Measurements from ENCODE around the gene SCT. TPM values are rescaled to one million over a fixed set of nuclear protein-coding genes. Genes with fewer than 3 reads are reported as not detected.

Gene SCT
- total RNA-seq, 1 donor from 2014 or later: not detected

GRCh38 chr11:662689-663274 is 35.8 kb upstream of the SCT start:
- no peaks in the 10 kb centered on the region for H3K4me1 ChIP-seq
- H3K9me3 ChIP-seq: no peaks in the 10 kb centered on the region
- DNase-seq (peak; percentile 78), ATAC-seq (peak; percentile 82 to 88)
- TF ChIP-seq, protein P1, sequence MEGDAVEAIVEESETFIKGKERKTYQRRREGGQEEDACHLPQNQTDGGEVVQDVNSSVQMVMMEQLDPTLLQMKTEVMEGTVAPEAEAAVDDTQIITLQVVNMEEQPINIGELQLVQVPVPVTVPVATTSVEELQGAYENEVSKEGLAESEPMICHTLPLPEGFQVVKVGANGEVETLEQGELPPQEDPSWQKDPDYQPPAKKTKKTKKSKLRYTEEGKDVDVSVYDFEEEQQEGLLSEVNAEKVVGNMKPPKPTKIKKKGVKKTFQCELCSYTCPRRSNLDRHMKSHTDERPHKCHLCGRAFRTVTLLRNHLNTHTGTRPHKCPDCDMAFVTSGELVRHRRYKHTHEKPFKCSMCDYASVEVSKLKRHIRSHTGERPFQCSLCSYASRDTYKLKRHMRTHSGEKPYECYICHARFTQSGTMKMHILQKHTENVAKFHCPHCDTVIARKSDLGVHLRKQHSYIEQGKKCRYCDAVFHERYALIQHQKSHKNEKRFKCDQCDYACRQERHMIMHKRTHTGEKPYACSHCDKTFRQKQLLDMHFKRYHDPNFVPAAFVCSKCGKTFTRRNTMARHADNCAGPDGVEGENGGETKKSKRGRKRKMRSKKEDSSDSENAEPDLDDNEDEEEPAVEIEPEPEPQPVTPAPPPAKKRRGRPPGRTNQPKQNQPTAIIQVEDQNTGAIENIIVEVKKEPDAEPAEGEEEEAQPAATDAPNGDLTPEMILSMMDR (IDR thresholded peaks at IDR 0.05): peak; percentile 77
- no peak overlapping the region for H3K4me3 ChIP-seq
- intact Hi-C loops (cut with DNase I): loop anchor here (10.0 kb wide), 1 partner anchor 62 kb away; no protein-coding TSS in a partner anchor
- no peaks in the 10 kb centered on the region for H3K27me3 ChIP-seq (ENCODE audit: low read depth)
- no peak overlapping the region for H3K27ac ChIP-seq
- peaks cover 56% of the 10 kb centered on the region for H3K36me3 ChIP-seq

GRCh38 chr11:660681-661444 is 33.9 kb upstream of the SCT start:
- Histone ChIP-seq H3K4me1 (no peaks in the 10 kb centered on the region), H3K36me3 (peaks cover 44% of the 10 kb centered on the region), H3K4me3 (no peak overlapping the region), H3K9me3 (no peaks in the 10 kb centered on the region), H3K27ac (no peak overlapping the region), H3K27me3 (ENCODE audit: low read depth) (no peaks in the 10 kb centered on the region)
- ATAC-seq (no peak), DNase-seq (no peak)
- intact Hi-C loops (cut with DNase I): loop anchor here (10.0 kb wide), 1 partner anchor 64 kb away; no protein-coding TSS in a partner anchor
- TF ChIP-seq, protein P1 (IDR thresholded peaks at IDR 0.05): no peak

DNA sequence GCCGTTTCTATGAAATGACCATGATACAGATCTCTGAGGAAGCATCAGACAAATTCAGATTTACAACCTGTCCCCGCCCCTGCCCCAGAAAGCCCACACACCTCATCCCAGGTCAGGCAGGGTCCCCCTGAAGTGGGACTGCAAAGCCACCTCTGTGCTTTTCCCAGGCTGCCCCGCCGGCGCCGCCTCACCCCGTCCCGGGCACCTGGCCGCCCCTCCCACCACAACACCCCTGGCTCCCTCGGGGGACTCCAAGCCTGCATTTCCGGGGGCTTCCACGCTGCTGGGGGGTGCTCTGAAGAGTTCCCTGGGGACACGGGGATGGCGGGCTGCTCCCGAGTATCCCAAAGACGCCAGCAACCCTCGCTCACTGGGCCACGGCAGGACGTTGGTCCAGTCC is 33.3 kb upstream of the SCT start:
- intact Hi-C loops (cut with DNase I): loop anchor here (10.0 kb wide), 1 partner anchor 65 kb away; no protein-coding TSS in a partner anchor
- DNase-seq: no peak
- no peaks in the 10 kb centered on the region for H3K4me1 ChIP-seq
- peaks cover 39% of the 10 kb centered on the region for H3K36me3 ChIP-seq
- H3K9me3 ChIP-seq: no peaks in the 10 kb centered on the region
- ATAC-seq: peak in 1 of 2 donors; percentile 4
- no peak overlapping the region for H3K27ac ChIP-seq
- no peak overlapping the region for H3K4me3 ChIP-seq
- H3K27me3 ChIP-seq (ENCODE audit: low read depth): no peaks in the 10 kb centered on the region
- TF ChIP-seq, protein P1 (IDR thresholded peaks at IDR 0.05): no peak

DNA sequence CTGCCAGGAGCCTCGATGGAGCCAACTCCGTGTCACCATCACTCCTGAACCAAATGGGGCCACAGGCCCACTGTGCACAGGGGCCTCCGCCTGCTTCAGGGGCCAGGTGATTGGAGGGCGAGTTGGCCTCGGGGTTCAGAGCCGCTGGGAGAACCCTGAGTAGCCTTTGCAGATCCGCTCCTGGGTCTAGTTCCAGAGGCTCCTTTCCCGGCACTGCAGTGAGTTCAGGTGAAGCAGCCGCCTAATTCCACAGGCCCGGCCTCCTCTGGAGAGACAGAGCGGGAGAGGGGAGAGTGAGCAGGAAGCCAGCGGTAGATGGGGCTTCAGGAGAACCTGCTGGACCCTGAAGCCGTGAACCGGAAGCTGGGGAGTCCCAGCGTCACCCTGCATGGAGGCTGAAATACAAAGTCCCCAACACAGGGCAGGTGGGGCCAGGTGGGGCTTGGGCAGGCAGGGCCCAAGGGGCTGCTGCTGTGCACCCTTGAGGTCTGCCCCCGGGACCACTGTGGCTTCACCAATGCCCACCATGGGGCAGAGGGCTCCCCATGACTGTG is 32.6 kb upstream of the SCT start:
- intact Hi-C loops (cut with DNase I): loop anchor here (10.0 kb wide), 1 partner anchor 65 kb away; no protein-coding TSS in a partner anchor
- TF ChIP-seq, protein P1 (IDR thresholded peaks at IDR 0.05): no peak
- Histone ChIP-seq H3K9me3 (no peaks in the 10 kb centered on the region), H3K4me3 (no peak overlapping the region), H3K36me3 (peaks cover 36% of the 10 kb centered on the region), H3K4me1 (no peaks in the 10 kb centered on the region), H3K27me3 (ENCODE audit: low read depth) (no peaks in the 10 kb centered on the region), H3K27ac (no peak overlapping the region)
- no peak for DNase-seq
- no peak for ATAC-seq

DNA sequence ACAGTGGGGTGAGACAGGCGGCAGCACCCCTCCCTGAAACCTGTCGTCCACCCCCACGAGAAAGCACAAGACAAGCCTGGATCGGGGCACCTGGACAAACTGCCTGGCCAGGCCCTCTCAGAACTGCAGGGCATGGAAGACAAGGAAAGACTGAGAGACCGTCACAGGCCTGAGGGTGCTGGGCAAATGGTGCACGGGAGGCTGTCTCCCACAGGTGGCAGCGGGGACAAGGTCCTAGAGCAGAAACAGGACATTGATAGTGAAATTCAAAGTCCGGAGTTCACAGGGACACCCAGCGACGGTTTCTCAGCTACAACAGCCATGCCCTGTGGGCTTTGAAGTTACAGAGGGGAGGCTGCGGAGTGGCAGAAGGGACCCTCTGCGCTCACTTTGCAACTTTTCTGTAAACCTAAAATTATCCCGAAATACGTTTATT is 30.7 kb upstream of the SCT start:
- Histone ChIP-seq H3K4me3 (no peak overlapping the region), H3K4me1 (no peaks in the 10 kb centered on the region), H3K27me3 (ENCODE audit: low read depth) (no peaks in the 10 kb centered on the region), H3K9me3 (no peaks in the 10 kb centered on the region), H3K27ac (no peak overlapping the region), H3K36me3 (peaks cover 31% of the 10 kb centered on the region)
- TF ChIP-seq, protein P1 (IDR thresholded peaks at IDR 0.05): no peak
- DNase-seq (no peak), ATAC-seq (no peak)
- intact Hi-C loops (cut with DNase I): no loop called here

Measured in lower lobe of right lung (tissue), 2 donors.